Measurements from ENCODE around the gene BTN1A1.
"Not testable (repeated sequence)": the region's sequence is repeated elsewhere in the genome, so short reads cannot be mapped to it uniquely, and the experiment has no call there.

BTN1A1 gene

GRCh38 chr6:26537846-26538571 lies 37.9 kb downstream of the BTN1A1 start, which contains the start of gene HMGN4:
TSS of gene HMGN4 (plus strand) at chr6:26538366. CDS start at chr6:26545207, 6,841 bp downstream.
- DNase-seq (ENCODE audit: low read depth) = peak; percentile 46

- DNase-seq (ENCODE audit: low read depth) = no peak
Measured at GRCh38 chr6:26538572-26538902, 38.4 kb downstream of the BTN1A1 start.

GRCh38 chr6:26539071-26539615 lies 39.0 kb downstream of the BTN1A1 start:
- no peak for DNase-seq (ENCODE audit: low read depth)

GRCh38 chr6:26541579-26541978 lies 41.5 kb downstream of the BTN1A1 start:
- DNase-seq (ENCODE audit: low read depth) = no peak

- no peak for DNase-seq (ENCODE audit: low read depth)
Measured at GRCh38 chr6:26543953-26544352, 43.9 kb downstream of the BTN1A1 start.

GRCh38 chr6:26544473-26544872 lies 44.4 kb downstream of the BTN1A1 start:
- no peak for DNase-seq (ENCODE audit: low read depth)

GRCh38 chr6:26545627-26546026 lies 45.5 kb downstream of the BTN1A1 start:
- no peak for DNase-seq (ENCODE audit: low read depth)

GRCh38 chr6:26547363-26547762 lies 47.3 kb downstream of the BTN1A1 start:
- not testable (repeated sequence) for DNase-seq (ENCODE audit: low read depth)

GRCh38 chr6:26550250-26550993 lies 50.3 kb downstream of the BTN1A1 start:
- no peak for DNase-seq (ENCODE audit: low read depth)

GRCh38 chr6:26552205-26552604 lies 52.1 kb downstream of the BTN1A1 start:
- no peak for DNase-seq (ENCODE audit: low read depth)

GRCh38 chr6:26552640-26553188 lies 52.6 kb downstream of the BTN1A1 start:
- no peak for DNase-seq (ENCODE audit: low read depth)

- DNase-seq (ENCODE audit: low read depth) = peak; percentile 66
Measured at GRCh38 chr6:26553264-26553634, 53.1 kb downstream of the BTN1A1 start.

GRCh38 chr6:26553635-26554446 lies 53.7 kb downstream of the BTN1A1 start:
- DNase-seq (ENCODE audit: low read depth) = peak; percentile 63

- no peak for DNase-seq (ENCODE audit: low read depth)
Measured at GRCh38 chr6:26554447-26554696, 54.3 kb downstream of the BTN1A1 start.

- DNase-seq (ENCODE audit: low read depth) = no peak
Measured at GRCh38 chr6:26554697-26555504, 54.8 kb downstream of the BTN1A1 start.

GRCh38 chr6:26555505-26556262 lies 55.6 kb downstream of the BTN1A1 start:
- DNase-seq (ENCODE audit: low read depth) = no peak

- DNase-seq (ENCODE audit: low read depth) = no peak
Measured at GRCh38 chr6:26556263-26557070, 56.4 kb downstream of the BTN1A1 start.
